Stimulated activated naive CD8-positive, alpha-beta T cell treated with anti-CD3 and anti-CD28 coated beads, Interleukin-15, amount 100 ng/mL, for 72 hours (primary cell): ENCODE results near the gene ABCE1.

Source experiments
- ATAC-seq: fragments of 150-1000 bp; cut with Tn5 transposase; 2 replicates; pipeline ENCODE4 v1.10.0; 2021; ENCODE audit warnings: mild to moderate bottlenecking, moderate library complexity
- DNase-seq, 2 donors: peaks; one replicate each; pipeline ENCODE4 v3.0.0; 2021 to 2022
- H3K27ac Mint-ChIP-seq, 2 donors: one replicate each; pipeline ENCODE4 v1.8.0; 2022; ENCODE audit warnings: mild to moderate bottlenecking in 2 of 2, mixed read lengths in 2 of 2, moderate library complexity in 2 of 2
- H3K27me3 Mint-ChIP-seq: one replicate; pipeline ENCODE4 v1.8.0; 2022; ENCODE audit warnings: mixed read lengths
- H3K4me1 Mint-ChIP-seq: one replicate; pipeline ENCODE4 v1.8.0; 2022; ENCODE audit warnings: mild to moderate bottlenecking, mixed read lengths
- H3K4me3 Mint-ChIP-seq, 2 donors: one replicate each; pipeline ENCODE4 v1.8.0; 2022; ENCODE audit warnings: mild to moderate bottlenecking in 2 of 2, mixed read lengths in 2 of 2, moderate library complexity in 1 of 2
- H3K9me3 Mint-ChIP-seq, 2 donors: one replicate each; pipeline ENCODE4 v1.8.0; 2022; ENCODE audit warnings: mixed read lengths in 2 of 2

ABCE1 gene

GRCh38 chr4:145153181-145153903, 55.2 kb downstream of the ABCE1 start:
- no peak for ATAC-seq
- Mint-ChIP-seq H3K27ac (no peak overlapping the region), H3K4me3 (no peak overlapping the region), H3K27me3 (no peaks in the 10 kb centered on the region), H3K9me3 (no peaks in the 10 kb centered on the region), H3K4me1 (peaks cover 23% of the 10 kb centered on the region)
- no peak for DNase-seq

- H3K9me3 Mint-ChIP-seq, result no peaks in the 10 kb centered on the region
- H3K4me3 Mint-ChIP-seq, result no peak overlapping the region
- H3K27me3 Mint-ChIP-seq, result no peaks in the 10 kb centered on the region
- peak overlapping the region in 1 of 2 donors; percentile 75 for H3K27ac Mint-ChIP-seq
- no peak for ATAC-seq
- peaks cover 23% of the 10 kb centered on the region for H3K4me1 Mint-ChIP-seq
- no peak for DNase-seq
Observed at GRCh38 chr4:145153904-145154298, 55.8 kb downstream of the ABCE1 start.

GRCh38 chr4:145154573-145154972, 56.5 kb downstream of the ABCE1 start:
- peak; percentile 52 for ATAC-seq
- H3K9me3 Mint-ChIP-seq, result no peaks in the 10 kb centered on the region
- no peak overlapping the region for H3K4me3 Mint-ChIP-seq
- peaks cover 23% of the 10 kb centered on the region for H3K4me1 Mint-ChIP-seq
- H3K27ac Mint-ChIP-seq, result peak overlapping the region in 1 of 2 donors; percentile 86
- DNase-seq, result no peak
- no peaks in the 10 kb centered on the region for H3K27me3 Mint-ChIP-seq

GRCh38 chr4:145155268-145155870, 57.3 kb downstream of the ABCE1 start:
- no peaks in the 10 kb centered on the region for H3K27me3 Mint-ChIP-seq
- H3K4me3 Mint-ChIP-seq, result no peak overlapping the region
- ATAC-seq, result no peak
- no peak for DNase-seq
- no peak overlapping the region for H3K27ac Mint-ChIP-seq
- no peaks in the 10 kb centered on the region for H3K9me3 Mint-ChIP-seq
- H3K4me1 Mint-ChIP-seq, result peaks cover 23% of the 10 kb centered on the region

- Mint-ChIP-seq H3K4me1 (peaks cover 23% of the 10 kb centered on the region), H3K9me3 (no peaks in the 10 kb centered on the region), H3K4me3 (no peak overlapping the region), H3K27me3 (no peaks in the 10 kb centered on the region), H3K27ac (no peak overlapping the region)
- DNase-seq (no peak), ATAC-seq (no peak)
Observed at GRCh38 chr4:145156986-145157385, 58.9 kb downstream of the ABCE1 start.

- DNase-seq (no peak), ATAC-seq (no peak)
- Mint-ChIP-seq H3K9me3 (no peaks in the 10 kb centered on the region), H3K4me1 (peaks cover 5% of the 10 kb centered on the region), H3K27me3 (no peaks in the 10 kb centered on the region), H3K4me3 (no peak overlapping the region), H3K27ac (peak overlapping the region in 1 of 2 donors; percentile 15)
Observed at GRCh38 chr4:145161549-145161948, 63.4 kb downstream of the ABCE1 start.

- H3K27me3 Mint-ChIP-seq, result no peaks in the 10 kb centered on the region
- H3K4me1 Mint-ChIP-seq, result peaks cover 32% of the 10 kb centered on the region
- ATAC-seq, result no peak
- H3K27ac Mint-ChIP-seq, result no peak overlapping the region
- H3K9me3 Mint-ChIP-seq, result no peaks in the 10 kb centered on the region
- DNase-seq, result no peak
- H3K4me3 Mint-ChIP-seq, result no peak overlapping the region
Observed at GRCh38 chr4:145167887-145168286, 69.8 kb downstream of the ABCE1 start.

- H3K27ac Mint-ChIP-seq, result no peak overlapping the region
- peaks cover 39% of the 10 kb centered on the region for H3K4me1 Mint-ChIP-seq
- no peak overlapping the region for H3K4me3 Mint-ChIP-seq
- H3K27me3 Mint-ChIP-seq, result no peaks in the 10 kb centered on the region
- no peak for DNase-seq
- H3K9me3 Mint-ChIP-seq, result no peaks in the 10 kb centered on the region
- ATAC-seq, result no peak
Observed at GRCh38 chr4:145168581-145169187, 70.6 kb downstream of the ABCE1 start.

GRCh38 chr4:145170223-145170622, 72.1 kb downstream of the ABCE1 start:
- no peaks in the 10 kb centered on the region for H3K9me3 Mint-ChIP-seq
- H3K4me3 Mint-ChIP-seq, result no peak overlapping the region
- peaks cover 53% of the 10 kb centered on the region for H3K4me1 Mint-ChIP-seq
- peak overlapping the region in 1 of 2 donors; percentile 85 for H3K27ac Mint-ChIP-seq
- no peaks in the 10 kb centered on the region for H3K27me3 Mint-ChIP-seq
- no peak for DNase-seq
- no peak for ATAC-seq

GRCh38 chr4:145171911-145172310, 73.8 kb downstream of the ABCE1 start:
- Mint-ChIP-seq H3K4me3 (no peak overlapping the region), H3K4me1 (peaks cover 68% of the 10 kb centered on the region), H3K27me3 (no peaks in the 10 kb centered on the region), H3K27ac (no peak overlapping the region), H3K9me3 (no peaks in the 10 kb centered on the region)
- no peak for ATAC-seq
- no peak for DNase-seq

- ATAC-seq (no peak), DNase-seq (no peak)
- Mint-ChIP-seq H3K27me3 (no peaks in the 10 kb centered on the region), H3K4me1 (peaks cover 49% of the 10 kb centered on the region), H3K4me3 (peak overlapping the region; percentile 83 to 95), H3K27ac (peak overlapping the region in 1 of 2 donors; percentile 98), H3K9me3 (no peaks in the 10 kb centered on the region)
Observed at GRCh38 chr4:145176641-145177432, 78.7 kb downstream of the ABCE1 start.

- H3K4me1 Mint-ChIP-seq, result peaks cover 51% of the 10 kb centered on the region
Observed at GRCh38 chr4:145177511-145177905, 79.4 kb downstream of the ABCE1 start.

GRCh38 chr4:145177906-145178538, 79.9 kb downstream of the ABCE1 start:
- Mint-ChIP-seq H3K27ac (peak overlapping the region; percentile 77 to 98), H3K9me3 (no peaks in the 10 kb centered on the region), H3K4me3 (peak overlapping the region; percentile 83 to 95), H3K4me1 (peaks cover 47% of the 10 kb centered on the region), H3K27me3 (no peaks in the 10 kb centered on the region)
- ATAC-seq, result no peak
- no peak for DNase-seq

More at GRCh38 chr4:145177511-145177905, 79.4 kb downstream of the ABCE1 start:
- Mint-ChIP-seq H3K4me3 (peak overlapping the region; percentile 83 to 95), H3K27me3 (no peaks in the 10 kb centered on the region), H3K9me3 (no peaks in the 10 kb centered on the region), H3K27ac (peak overlapping the region; percentile 77 to 98)
- DNase-seq, result no peak
- no peak for ATAC-seq

- DNase-seq (peak; percentile 8 to 19), ATAC-seq (no peak)
- H3K4me1 Mint-ChIP-seq, result peaks cover 40% of the 10 kb centered on the region
- H3K4me3 Mint-ChIP-seq, result peak overlapping the region; percentile 83 to 95
- no peaks in the 10 kb centered on the region for H3K9me3 Mint-ChIP-seq
- H3K27ac Mint-ChIP-seq, result peak overlapping the region; percentile 77 to 98
- H3K27me3 Mint-ChIP-seq, result no peaks in the 10 kb centered on the region
Observed at GRCh38 chr4:145178740-145179280, 80.7 kb downstream of the ABCE1 start.
